Measurements from ENCODE around the gene TASP1. TPM values are rescaled to one million over a fixed set of nuclear protein-coding genes. Genes with fewer than 3 reads are reported as not detected.

The TASP1 gene
- total RNA-seq, 4 donors from 2014 or later = 11.6 to 15.7 (median 13.0) TPM

- intact Hi-C loops (cut with DNase I) = no loop called here
- no peak for DNase-seq (ENCODE audit: extremely low spot score)
- Histone ChIP-seq H3K27ac (replicated peaks in 1 of 4) (no peak overlapping the region), H3K4me3 (no peak overlapping the region), H3K4me1 (no peaks in the 10 kb centered on the region), H3K36me3 (peaks cover 0 to 11% (median 0%) of the 10 kb centered on the region in 4 donors), H3K9me3 (no peaks in the 10 kb centered on the region), H3K27me3 (no peaks in the 10 kb centered on the region)
- TF ChIP-seq POLR2AphosphoS5 (IDR thresholded peaks at IDR 0.05) = no peak
- TF ChIP-seq CTCF (IDR thresholded peaks at IDR 0.05) = no peak
- no peak for TF ChIP-seq POLR2A (IDR thresholded peaks at IDR 0.05; ENCODE audit: low read depth)
- TF ChIP-seq EP300 (IDR thresholded peaks at IDR 0.05) = no peak
- 98% methylated on average over 4 of the region's 4 CpGs for WGBS
Measured at GRCh38 chr20:13535627-13536026, 103.1 kb downstream of the TASP1 start.

GRCh38 chr20:13533946-13534345, 104.8 kb downstream of the TASP1 start:
- Histone ChIP-seq H3K4me3 (no peak overlapping the region), H3K4me1 (no peaks in the 10 kb centered on the region), H3K9me3 (no peaks in the 10 kb centered on the region), H3K36me3 (peaks cover 0 to 11% (median 0%) of the 10 kb centered on the region in 4 donors), H3K27ac (replicated peaks in 1 of 4) (no peak overlapping the region), H3K27me3 (no peaks in the 10 kb centered on the region)
- intact Hi-C loops (cut with DNase I) = no loop called here
- TF ChIP-seq POLR2A (IDR thresholded peaks at IDR 0.05; ENCODE audit: low read depth) = no peak
- no peak for TF ChIP-seq EP300 (IDR thresholded peaks at IDR 0.05)
- no peak for TF ChIP-seq POLR2AphosphoS5 (IDR thresholded peaks at IDR 0.05)
- TF ChIP-seq CTCF (IDR thresholded peaks at IDR 0.05) = no peak
- WGBS = 93% methylated on average over 5 of the region's 5 CpGs
- DNase-seq (ENCODE audit: extremely low spot score) = no peak

GRCh38 chr20:13530146-13530545, 108.6 kb downstream of the TASP1 start:
- DNase-seq (ENCODE audit: extremely low spot score) = no peak
- Histone ChIP-seq H3K4me1 (no peaks in the 10 kb centered on the region), H3K9me3 (no peaks in the 10 kb centered on the region), H3K27me3 (no peaks in the 10 kb centered on the region), H3K27ac (replicated peaks in 1 of 4) (no peak overlapping the region), H3K36me3 (peaks cover 0 to 34% (median 8%) of the 10 kb centered on the region in 4 donors), H3K4me3 (no peak overlapping the region)
- intact Hi-C loops (cut with DNase I) = no loop called here
- no peak for TF ChIP-seq POLR2A (IDR thresholded peaks at IDR 0.05; ENCODE audit: low read depth)
- TF ChIP-seq POLR2AphosphoS5 (IDR thresholded peaks at IDR 0.05) = no peak
- no peak for TF ChIP-seq CTCF (IDR thresholded peaks at IDR 0.05)
- TF ChIP-seq EP300 (IDR thresholded peaks at IDR 0.05) = no peak
- 92% methylated on average over 3 of the region's 3 CpGs for whole genome bisulfite sequencing

- TF ChIP-seq POLR2A (IDR thresholded peaks at IDR 0.05; ENCODE audit: low read depth) (no peak), POLR2AphosphoS5 (IDR thresholded peaks at IDR 0.05) (no peak), EP300 (IDR thresholded peaks at IDR 0.05) (no peak), CTCF (IDR thresholded peaks at IDR 0.05) (no peak)
- Histone ChIP-seq H3K9me3 (no peaks in the 10 kb centered on the region), H3K27ac (replicated peaks in 1 of 4) (no peak overlapping the region), H3K27me3 (no peaks in the 10 kb centered on the region), H3K36me3 (peaks cover 0 to 39% (median 16%) of the 10 kb centered on the region in 4 donors), H3K4me1 (no peaks in the 10 kb centered on the region), H3K4me3 (no peak overlapping the region)
- DNase-seq (ENCODE audit: extremely low spot score) = no peak
- WGBS = 93% methylated on average over 1 of the region's 1 CpG
- intact Hi-C loops (cut with DNase I) = no loop called here
Measured at GRCh38 chr20:13526551-13526950, 112.2 kb downstream of the TASP1 start.

Data from esophagus muscularis mucosa (tissue), 4 donors.